ENCODE measurements around the gene MEGF8. TPM values are rescaled to one million over a fixed set of nuclear protein-coding genes. Genes with fewer than 3 reads are reported as not detected.

The MEGF8 gene
- total and polyA plus RNA-seq, 9 of the 15 experiments (the other 6 are each of a cell fraction or from before 2014, with no cell fraction given): 0.28 to 13.1 (median 3.0) TPM

DNA sequence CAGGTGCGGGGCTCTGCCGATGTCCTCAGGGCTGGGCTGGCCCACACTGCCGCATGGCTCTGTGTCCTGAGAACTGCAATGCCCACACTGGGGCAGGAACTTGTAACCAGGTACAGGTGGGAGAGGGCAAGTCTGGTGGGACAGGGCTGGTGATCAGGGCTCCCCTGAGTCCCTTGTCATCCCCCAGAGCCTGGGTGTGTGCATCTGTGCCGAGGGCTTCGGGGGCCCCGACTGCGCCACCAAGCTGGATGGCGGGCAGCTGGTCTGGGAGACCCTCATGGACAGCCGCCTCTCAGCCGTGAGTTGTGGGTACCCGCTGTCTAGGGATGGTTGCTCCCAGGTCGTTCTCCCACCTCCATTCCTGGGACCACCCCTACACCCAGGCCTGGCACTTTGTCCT lies 30.5 kb downstream of the MEGF8 start:
- H3K9me3 ChIP-seq (replicated peaks; ENCODE audit: control insufficient read depth, insufficient read depth, low read depth, low read length): no peaks in the 10 kb centered on the region
- H3K27me3 ChIP-seq (ENCODE audit: control insufficient read depth in 2 of 2, insufficient read depth in 2 of 2, low read length in 2 of 2): no peaks in the 10 kb centered on the region
- H2AFZ ChIP-seq (ENCODE audit: low read depth, low read length): no peak overlapping the region
- H3K4me3 ChIP-seq: no peak overlapping the region
- no TSS peak for BruUV-seq (replicated peaks)
- peak overlapping the region in 1 of 2 experiments; percentile 35; a peak in 1 of 4 replicates for H3K9ac ChIP-seq (ENCODE audit: insufficient read depth in 1 of 2, low read depth in 2 of 2, low read length in 2 of 2)
- no peaks in the 10 kb centered on the region for H4K20me1 ChIP-seq (replicated peaks; ENCODE audit: control insufficient read depth, insufficient read depth, low read length)
- H3K9me1 ChIP-seq (ENCODE audit: control insufficient read depth, insufficient read depth, low read length): no peaks in the 10 kb centered on the region
- no peak overlapping the region for H3K27ac ChIP-seq (ENCODE audit: extremely low read depth, low read depth, low read length)
- H3K4me1 ChIP-seq (replicated peaks in 1 of 2; ENCODE audit: control insufficient read depth in 2 of 2, insufficient read depth in 2 of 2, low read length in 2 of 2): peaks cover 0 to 36% of the 10 kb centered on the region in 2 experiments; a peak in 2 of 5 replicates
- POLR2A ChIA-PET: no interaction called here
- no peak for TF ChIP-seq ZC3H4 (CRISPR knock-in tag; IDR thresholded peaks at IDR 0.05; ENCODE audit: borderline replicate concordance)
- TF ChIP-seq HNRNPH1 (optimal IDR thresholded peaks at IDR 0.05; ENCODE audit: low read depth, low read length): no peak
- TF ChIP-seq IFI16 (CRISPR knock-in tag; IDR thresholded peaks at IDR 0.05): no peak
- no peak for TF ChIP-seq NFE2L1 (tag; IDR thresholded peaks at IDR 0.05; ENCODE audit: borderline replicate concordance, low read depth)
- TF ChIP-seq, protein P1, sequence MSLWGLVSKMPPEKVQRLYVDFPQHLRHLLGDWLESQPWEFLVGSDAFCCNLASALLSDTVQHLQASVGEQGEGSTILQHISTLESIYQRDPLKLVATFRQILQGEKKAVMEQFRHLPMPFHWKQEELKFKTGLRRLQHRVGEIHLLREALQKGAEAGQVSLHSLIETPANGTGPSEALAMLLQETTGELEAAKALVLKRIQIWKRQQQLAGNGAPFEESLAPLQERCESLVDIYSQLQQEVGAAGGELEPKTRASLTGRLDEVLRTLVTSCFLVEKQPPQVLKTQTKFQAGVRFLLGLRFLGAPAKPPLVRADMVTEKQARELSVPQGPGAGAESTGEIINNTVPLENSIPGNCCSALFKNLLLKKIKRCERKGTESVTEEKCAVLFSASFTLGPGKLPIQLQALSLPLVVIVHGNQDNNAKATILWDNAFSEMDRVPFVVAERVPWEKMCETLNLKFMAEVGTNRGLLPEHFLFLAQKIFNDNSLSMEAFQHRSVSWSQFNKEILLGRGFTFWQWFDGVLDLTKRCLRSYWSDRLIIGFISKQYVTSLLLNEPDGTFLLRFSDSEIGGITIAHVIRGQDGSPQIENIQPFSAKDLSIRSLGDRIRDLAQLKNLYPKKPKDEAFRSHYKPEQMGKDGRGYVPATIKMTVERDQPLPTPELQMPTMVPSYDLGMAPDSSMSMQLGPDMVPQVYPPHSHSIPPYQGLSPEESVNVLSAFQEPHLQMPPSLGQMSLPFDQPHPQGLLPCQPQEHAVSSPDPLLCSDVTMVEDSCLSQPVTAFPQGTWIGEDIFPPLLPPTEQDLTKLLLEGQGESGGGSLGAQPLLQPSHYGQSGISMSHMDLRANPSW (CRISPR knock-in tag; IDR thresholded peaks at IDR 0.05): no peak
- TF ChIP-seq EZH2 (IDR thresholded peaks at IDR 0.05; ENCODE audit: borderline replicate concordance, low read depth, low read length): no peak
- no peak for TF ChIP-seq TAF7 (tag; IDR thresholded peaks at IDR 0.05)
- TF ChIP-seq, protein P2, sequence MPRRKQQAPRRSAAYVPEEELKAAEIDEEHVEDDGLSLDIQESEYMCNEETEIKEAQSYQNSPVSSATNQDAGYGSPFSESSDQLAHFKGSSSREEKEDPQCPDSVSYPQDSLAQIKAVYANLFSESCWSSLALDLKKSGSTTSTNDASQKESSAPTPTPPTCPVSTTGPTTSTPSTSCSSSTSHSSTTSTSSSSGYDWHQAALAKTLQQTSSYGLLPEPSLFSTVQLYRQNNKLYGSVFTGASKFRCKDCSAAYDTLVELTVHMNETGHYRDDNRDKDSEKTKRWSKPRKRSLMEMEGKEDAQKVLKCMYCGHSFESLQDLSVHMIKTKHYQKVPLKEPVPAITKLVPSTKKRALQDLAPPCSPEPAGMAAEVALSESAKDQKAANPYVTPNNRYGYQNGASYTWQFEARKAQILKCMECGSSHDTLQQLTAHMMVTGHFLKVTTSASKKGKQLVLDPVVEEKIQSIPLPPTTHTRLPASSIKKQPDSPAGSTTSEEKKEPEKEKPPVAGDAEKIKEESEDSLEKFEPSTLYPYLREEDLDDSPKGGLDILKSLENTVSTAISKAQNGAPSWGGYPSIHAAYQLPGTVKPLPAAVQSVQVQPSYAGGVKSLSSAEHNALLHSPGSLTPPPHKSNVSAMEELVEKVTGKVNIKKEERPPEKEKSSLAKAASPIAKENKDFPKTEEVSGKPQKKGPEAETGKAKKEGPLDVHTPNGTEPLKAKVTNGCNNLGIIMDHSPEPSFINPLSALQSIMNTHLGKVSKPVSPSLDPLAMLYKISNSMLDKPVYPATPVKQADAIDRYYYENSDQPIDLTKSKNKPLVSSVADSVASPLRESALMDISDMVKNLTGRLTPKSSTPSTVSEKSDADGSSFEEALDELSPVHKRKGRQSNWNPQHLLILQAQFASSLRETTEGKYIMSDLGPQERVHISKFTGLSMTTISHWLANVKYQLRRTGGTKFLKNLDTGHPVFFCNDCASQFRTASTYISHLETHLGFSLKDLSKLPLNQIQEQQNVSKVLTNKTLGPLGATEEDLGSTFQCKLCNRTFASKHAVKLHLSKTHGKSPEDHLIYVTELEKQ (CRISPR knock-in tag; IDR thresholded peaks at IDR 0.05): no peak
- TF ChIP-seq ARNT (IDR thresholded peaks at IDR 0.05): no peak
- no peak for DNase-seq (ENCODE audit: extremely low read depth in 1 of 4, low spot score in 3 of 4)
- no peak for FAIRE-seq
- in situ Hi-C loops (cut with MboI) (no loop called here), intact Hi-C loops (cut with micrococcal nuclease) (no loop called here)
- H3K4me2 ChIP-seq (ENCODE audit: insufficient read depth, low read length): no peak overlapping the region
- H3K36me3 ChIP-seq (ENCODE audit: control insufficient read depth, insufficient read depth, low read length): peaks cover 4% of the 10 kb centered on the region; the same call in 1 of the 3 replicates
- ATAC-seq: no peak
- CTCF ChIA-PET (ENCODE audit: low intra/inter-chr PET ratio): no interaction called here
- no peaks in the 10 kb centered on the region for H3K79me2 ChIP-seq (ENCODE audit: control insufficient read depth, insufficient read depth, low read length)
- 83% methylated on average over 8 of the region's 12 CpGs for WGBS (ENCODE audit: insufficient coverage, low coverage, missing lambda C conversion rate)

All from K562 (cell line).